PC-9 (cell line): ENCODE measurements around the gene MCTP1. TPM values are rescaled to one million over a fixed set of nuclear protein-coding genes. Genes with fewer than 3 reads are reported as not detected.

ENCODE experiments used
- BruUV-seq: library from RNA; stranded (reverse); fragments of 400-500 nt; replicated peaks from 2 replicates; lab custom pipeline; 2021; lab: Mats Ljungman, UMichigan
- CTCF ChIA-PET: fragments of 300-600 bp; sonication (Branson Sonifier 250); formaldehyde crosslinking; loops from one replicate; lab custom pipeline; 2022; ENCODE audit warnings: antibody characterized with exemption; lab: Charles Lee
- POLR2A ChIA-PET: fragments of 300-600 bp; sonication (Branson Sonifier 250); formaldehyde crosslinking; loops from one replicate; lab custom pipeline; 2022; ENCODE audit warnings: antibody characterized with exemption; ENCODE audit not compliant: unreplicated experiment; lab: Charles Lee
- DNase-seq, 2 experiments: peaks; one replicate each; pipeline versions ENCODE4 v3.0.0 to v3.0.0-alpha.2; 2015 to 2022; ENCODE audit warnings: mixed read lengths in 1 of 2
- H2AFZ ChIP-seq: fragments of 200-600 bp; sonication (generic); 2 replicates; pipeline ENCODE4 v1.8.1; 2017; ENCODE audit warnings: antibody characterized with exemption
- H3F3A ChIP-seq: fragments of 200-600 bp; sonication (generic); 2 replicates; pipeline ENCODE4 v1.8.1; 2017; ENCODE audit warnings: antibody characterized with exemption, mild to moderate bottlenecking, low read depth; ENCODE audit not compliant: insufficient read depth
- H3K27ac ChIP-seq: fragments of 200-600 bp; sonication (generic); 2 replicates; pipeline ENCODE4 v1.6.1; 2016; ENCODE audit warnings: mixed run types
- H3K27me3 ChIP-seq: fragments of 200-600 bp; sonication (generic); 2 replicates; pipeline ENCODE4 v1.6.1; 2016; ENCODE audit warnings: low read depth, mixed run types; ENCODE audit not compliant: insufficient read depth
- H3K36me3 ChIP-seq: fragments of 200-600 bp; sonication (generic); 2 replicates; pipeline ENCODE4 v1.6.1; 2016; ENCODE audit warnings: low read depth, mixed run types
- H3K4me1 ChIP-seq: fragments of 200-600 bp; sonication (generic); replicated peaks from 2 replicates; pipeline ENCODE4 v1.6.1; 2016; ENCODE audit warnings: mixed run types; ENCODE audit not compliant: insufficient read depth
- H3K4me2 ChIP-seq: fragments of 200-600 bp; sonication (generic); 2 replicates; pipeline ENCODE4 v1.6.1; 2017; ENCODE audit warnings: mixed run types
- H3K4me3 ChIP-seq: fragments of 200-600 bp; sonication (generic); 2 replicates; pipeline ENCODE4 v1.6.1; 2016; ENCODE audit warnings: mixed run types
- H3K79me2 ChIP-seq: fragments of 200-600 bp; sonication (generic); 2 replicates; pipeline ENCODE4 v1.6.1; 2017; ENCODE audit warnings: low read depth, mixed run types
- H3K9me2 ChIP-seq: fragments of 200-600 bp; sonication (generic); 2 replicates; pipeline ENCODE4 v1.8.1; 2017; ENCODE audit warnings: mild to moderate bottlenecking; ENCODE audit not compliant: insufficient read depth
- H3K9me3 ChIP-seq: fragments of 200-600 bp; sonication (generic); 2 replicates; pipeline ENCODE4 v1.8.1; 2016; ENCODE audit warnings: low read depth; ENCODE audit not compliant: insufficient read depth
- H4K20me1 ChIP-seq: fragments of 200-600 bp; sonication (generic); 2 replicates; pipeline ENCODE4 v1.8.1; 2017; ENCODE audit not compliant: insufficient read depth
- EZH2 ChIP-seq: fragments of 200-600 bp; sonication (generic); IDR thresholded peaks from 2 replicates; pipeline ENCODE4 v1.8.0; 2017; ENCODE audit warnings: antibody characterized with exemption, low read depth
- intact Hi-C: fragments of 100-400 bp; cut with micrococcal nuclease; formaldehyde crosslinking; loops from one replicate; pipeline ENCODE4 v1.10.0; 2022; ENCODE audit not compliant: unreplicated experiment
- total RNA-seq: library from RNA; stranded (reverse); gene quantifications from 2 replicates; pipeline ENCODE4 v1.2.3, GENCODE V29; 2021
- TF ChIP-seq, protein P1 (sequence below): fragments of 200-600 bp; sonication (generic); conservative IDR thresholded peaks from 2 replicates; pipeline ENCODE4 v1.6.1; 2017; ENCODE audit warnings: mixed run types, antibody characterized with exemption, mild to moderate bottlenecking, moderate library complexity

The MCTP1 gene
- total RNA-seq, 1 experiment from 2014 or later = 3.9 TPM

DNA sequence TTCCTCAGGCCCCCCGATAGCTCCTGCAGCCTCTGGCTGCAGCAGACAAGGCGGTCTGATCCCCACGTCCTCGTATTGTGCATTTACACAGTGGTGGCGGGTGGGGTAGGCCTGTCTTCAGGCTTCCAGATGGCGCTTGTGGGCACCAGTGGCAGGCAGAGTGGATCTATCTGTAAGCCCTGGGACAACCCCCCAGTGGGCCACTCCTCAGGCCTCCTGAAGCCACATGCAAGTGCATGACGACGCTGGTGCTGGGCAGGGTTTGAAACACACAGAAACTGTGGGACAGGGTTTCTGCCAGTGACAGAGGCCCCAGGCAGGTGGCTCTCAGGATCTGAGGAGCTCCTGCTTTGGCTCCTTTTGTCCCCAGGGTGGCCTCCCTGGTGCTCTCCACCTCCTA is 624.4 kb downstream of the MCTP1 start:
- Histone ChIP-seq H2AFZ (no peak overlapping the region), H3K36me3 (peaks cover 22% of the 10 kb centered on the region), H3K4me3 (no peak overlapping the region), H3K4me2 (no peak overlapping the region), H3F3A (no peaks in the 10 kb centered on the region), H3K27me3 (no peaks in the 10 kb centered on the region), H3K4me1 (no peaks in the 10 kb centered on the region), H3K79me2 (no peaks in the 10 kb centered on the region), H3K27ac (no peak overlapping the region), H4K20me1 (no peaks in the 10 kb centered on the region), H3K9me2 (no peaks in the 10 kb centered on the region), H3K9me3 (0 out of 2 replicates have a peak, but pooled peaks cover 5% of the 10 kb centered on the region)
- intact Hi-C loops = no loop called here
- DNase-seq = no peak
- CTCF ChIA-PET = no interaction called here
- TF ChIP-seq, protein P1, sequence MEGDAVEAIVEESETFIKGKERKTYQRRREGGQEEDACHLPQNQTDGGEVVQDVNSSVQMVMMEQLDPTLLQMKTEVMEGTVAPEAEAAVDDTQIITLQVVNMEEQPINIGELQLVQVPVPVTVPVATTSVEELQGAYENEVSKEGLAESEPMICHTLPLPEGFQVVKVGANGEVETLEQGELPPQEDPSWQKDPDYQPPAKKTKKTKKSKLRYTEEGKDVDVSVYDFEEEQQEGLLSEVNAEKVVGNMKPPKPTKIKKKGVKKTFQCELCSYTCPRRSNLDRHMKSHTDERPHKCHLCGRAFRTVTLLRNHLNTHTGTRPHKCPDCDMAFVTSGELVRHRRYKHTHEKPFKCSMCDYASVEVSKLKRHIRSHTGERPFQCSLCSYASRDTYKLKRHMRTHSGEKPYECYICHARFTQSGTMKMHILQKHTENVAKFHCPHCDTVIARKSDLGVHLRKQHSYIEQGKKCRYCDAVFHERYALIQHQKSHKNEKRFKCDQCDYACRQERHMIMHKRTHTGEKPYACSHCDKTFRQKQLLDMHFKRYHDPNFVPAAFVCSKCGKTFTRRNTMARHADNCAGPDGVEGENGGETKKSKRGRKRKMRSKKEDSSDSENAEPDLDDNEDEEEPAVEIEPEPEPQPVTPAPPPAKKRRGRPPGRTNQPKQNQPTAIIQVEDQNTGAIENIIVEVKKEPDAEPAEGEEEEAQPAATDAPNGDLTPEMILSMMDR = no peak
- no peak for TF ChIP-seq EZH2
- POLR2A ChIA-PET = no interaction called here
- BruUV-seq = no TSS peak

DNA sequence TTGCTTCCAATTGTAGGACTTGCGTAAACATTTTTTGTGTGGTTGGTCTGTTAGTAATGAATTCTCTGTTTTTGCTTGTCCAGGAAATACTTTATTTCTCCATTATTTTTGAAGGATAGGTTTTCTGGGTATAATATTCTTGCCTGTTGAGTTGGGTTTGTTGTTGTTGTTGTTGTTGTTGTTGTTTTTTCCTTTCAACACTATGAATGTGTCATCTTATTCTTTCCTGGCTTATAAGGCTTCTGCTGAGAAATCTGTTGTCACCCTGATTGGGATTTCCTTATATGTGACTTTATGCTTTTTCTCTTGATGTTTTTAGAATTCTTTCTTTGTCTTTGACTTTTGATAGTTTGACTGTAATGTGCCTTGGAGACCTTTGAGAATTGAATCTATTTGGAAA is 626.6 kb downstream of the MCTP1 start:
- no TSS peak for BruUV-seq
- CTCF ChIA-PET = interaction anchor here (0.6 kb wide), 1 partner anchor 85 kb away, joined by 4 read pairs; no protein-coding TSS in a partner anchor
- TF ChIP-seq EZH2 = no peak
- TF ChIP-seq, protein P1 = no peak

More for the DNA sequence above, 626.6 kb downstream of the MCTP1 start:
- Histone ChIP-seq H3K27me3 (no peaks in the 10 kb centered on the region), H4K20me1 (no peaks in the 10 kb centered on the region), H3K9me2 (no peaks in the 10 kb centered on the region), H3K4me3 (no peak overlapping the region), H3K4me2 (no peak overlapping the region), H2AFZ (no peak overlapping the region), H3K79me2 (no peaks in the 10 kb centered on the region), H3K9me3 (0 out of 2 replicates have a peak, but pooled peaks cover 5% of the 10 kb centered on the region), H3K27ac (no peak overlapping the region), H3K36me3 (peaks cover 22% of the 10 kb centered on the region), H3F3A (no peaks in the 10 kb centered on the region), H3K4me1 (no peaks in the 10 kb centered on the region)
- POLR2A ChIA-PET = no interaction called here
- intact Hi-C loops = no loop called here
- DNase-seq = no peak

Other genes starting within 250 kb of the MCTP1 start
- 1.8 and 5.0 TPM in 2 replicates for gene FAM81B, start 106.3 kb upstream of the MCTP1 start, total RNA-seq